Activated CD4-positive, alpha-beta memory T cell treated with anti-CD3 and anti-CD28 coated beads for 36 hours (primary cell): Measurements from ENCODE around the gene PPFIA3. TPM values are rescaled to one million over a fixed set of nuclear protein-coding genes. Genes with fewer than 3 reads are reported as not detected.
"Not testable (repeated sequence)": the region's sequence is repeated elsewhere in the genome, so short reads cannot be mapped to it uniquely, and the experiment has no call there.

Experiments used
- CTCF ChIA-PET: fragments of 350-600 bp; sonication (Branson Sonifier 250); formaldehyde crosslinking; loops from one replicate; lab custom pipeline; 2021; ENCODE audit warnings: antibody characterized with exemption, inconsistent platforms; lab: Charles Lee
- POLR2A ChIA-PET: fragments of 350-600 bp; sonication (Branson Sonifier 250); formaldehyde crosslinking; loops from one replicate; lab custom pipeline; 2021; ENCODE audit warnings: antibody characterized with exemption; lab: Charles Lee
- DNase-seq: peaks from one replicate; pipeline ENCODE4 v3.0.0-alpha.2; 2020
- H3K27ac Mint-ChIP-seq: one replicate; pipeline ENCODE4 v1.8.0; 2021; ENCODE audit warnings: mixed read lengths
- H3K27me3 Mint-ChIP-seq: one replicate; pipeline ENCODE4 v1.8.0; 2021; ENCODE audit warnings: mixed read lengths
- H3K36me3 Mint-ChIP-seq: one replicate; pipeline ENCODE4 v1.8.0; 2021; ENCODE audit warnings: mixed read lengths
- H3K4me1 Mint-ChIP-seq: one replicate; pipeline ENCODE4 v1.8.0; 2021; ENCODE audit warnings: low read depth, mixed read lengths
- H3K4me3 Mint-ChIP-seq: one replicate; pipeline ENCODE4 v1.8.0; 2021; ENCODE audit warnings: mild to moderate bottlenecking, mixed read lengths
- H3K9me3 Mint-ChIP-seq: one replicate; pipeline ENCODE4 v1.8.0; 2021; ENCODE audit warnings: mixed read lengths
- intact Hi-C: fragments of 100-400 bp; cut with micrococcal nuclease; formaldehyde crosslinking; loops from one replicate; pipeline ENCODE4 v1.15.1; 2023
- total RNA-seq, 2 experiments: library from RNA; stranded (reverse); gene quantifications; one replicate each; pipeline ENCODE4 v1.2.3, GENCODE V29; 2021

Gene PPFIA3
- total RNA-seq, 2 experiments from 2014 or later = 3.5 to 5.0 TPM

- CTCF ChIA-PET = interaction anchor here (5.6 kb wide), 1 partner anchor 11 kb away, joined by 48 read pairs; no protein-coding TSS in a partner anchor
- H3K36me3 Mint-ChIP-seq = no peaks in the 10 kb centered on the region
- no peak overlapping the region for H3K27ac Mint-ChIP-seq
- no peak for DNase-seq
- POLR2A ChIA-PET = no interaction called here
- H3K27me3 Mint-ChIP-seq = peaks cover 7% of the 10 kb centered on the region
- peaks cover 34% of the 10 kb centered on the region for H3K4me1 Mint-ChIP-seq
- peak overlapping the region; percentile 43 for H3K4me3 Mint-ChIP-seq
- intact Hi-C loops = no loop called here
- no peaks in the 10 kb centered on the region for H3K9me3 Mint-ChIP-seq
These were observed 2.8 kb upstream of the PPFIA3 start for GRCh38 chr19:49116544-49116943.

DNA sequence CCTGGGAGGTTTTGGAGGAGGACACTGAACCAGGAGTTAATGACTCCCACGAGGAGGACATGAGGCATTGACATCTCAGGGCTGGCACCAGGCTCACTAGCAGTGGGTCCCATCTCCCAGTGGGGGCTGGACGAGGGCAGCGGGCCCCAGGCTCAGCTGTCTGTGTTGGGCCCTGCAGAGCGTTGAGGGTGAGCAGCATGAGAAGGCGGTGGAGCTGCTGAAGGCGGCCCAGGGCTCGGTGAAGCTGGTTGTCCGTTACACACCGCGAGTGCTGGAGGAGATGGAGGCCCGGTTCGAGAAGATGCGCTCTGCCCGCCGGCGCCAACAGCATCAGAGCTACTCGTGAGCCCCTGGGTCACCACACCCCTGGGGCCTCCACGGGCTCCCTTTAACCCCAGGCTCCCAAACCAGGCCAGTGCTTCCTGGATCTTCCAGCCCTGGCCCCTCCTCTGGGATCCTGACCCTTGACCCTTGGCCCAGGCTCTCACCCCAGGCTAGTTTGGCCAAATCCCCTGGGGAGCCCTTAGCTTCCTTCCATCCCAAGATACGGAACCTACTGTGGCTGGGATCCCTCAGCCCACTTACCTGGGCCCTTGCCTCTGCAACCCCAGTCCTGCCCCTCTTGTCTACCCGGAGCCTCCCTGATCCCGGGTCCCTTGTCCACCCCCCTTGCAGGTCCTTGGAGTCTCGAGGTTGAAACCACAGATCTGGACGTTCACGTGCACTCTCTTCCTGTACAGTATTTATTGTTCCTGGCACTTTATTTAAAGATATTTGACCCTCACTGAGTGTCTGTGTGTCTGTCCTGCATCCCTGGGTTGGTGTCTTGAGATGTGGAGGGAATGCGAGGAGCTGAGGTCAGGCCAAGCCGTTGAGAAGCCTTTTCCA, 1.4 kb upstream of the PPFIA3 start:
- Mint-ChIP-seq H3K27ac (peak overlapping the region; percentile 84), H3K27me3 (peaks cover 7% of the 10 kb centered on the region), H3K4me1 (peaks cover 34% of the 10 kb centered on the region), H3K9me3 (no peaks in the 10 kb centered on the region), H3K4me3 (peak overlapping the region; percentile 81), H3K36me3 (no peaks in the 10 kb centered on the region)
- POLR2A ChIA-PET = no interaction called here
- intact Hi-C loops = loop anchor here (2.0 kb wide), 1 partner anchor 31 kb away; no protein-coding TSS in a partner anchor
- CTCF ChIA-PET = interaction anchor here (0.6 to 5.6 kb wide), 8 partner anchors 10 to 121 kb away, joined by 3 to 48 read pairs (median 4); no protein-coding TSS in a partner anchor
- no peak for DNase-seq

- Mint-ChIP-seq H3K27me3 (peaks cover 7% of the 10 kb centered on the region), H3K36me3 (no peaks in the 10 kb centered on the region), H3K9me3 (no peaks in the 10 kb centered on the region), H3K27ac (peak within 1 kb of the TSS; percentile 84), H3K4me3 (peak within 1 kb of the TSS; percentile 81), H3K4me1 (peaks cover 28% of the 10 kb centered on the region)
- intact Hi-C loops = loop anchor here (1.0 to 2.0 kb wide), 3 partner anchors 10 to 33 kb away; partner anchors contain the start of gene SNRNP70
- peak; percentile 96 for DNase-seq
- POLR2A ChIA-PET = no interaction called here
- CTCF ChIA-PET = interaction anchor here (1.0 to 5.6 kb wide), 7 partner anchors 9 to 125 kb away, joined by 3 to 48 read pairs (median 5); partner anchors contain the start of genes GYS1 and RUVBL2
These were observed 556 bp upstream of the PPFIA3 start, which contains the start of gene C19orf73 for GRCh38 chr19:49118565-49119410. TSS of gene C19orf73 (minus strand) at chr19:49119143. CDS start at chr19:49119022, 121 bp downstream.

GRCh38 chr19:49120325-49120683, 960 bp downstream of the PPFIA3 start:
- peaks cover 7% of the 10 kb centered on the region for H3K27me3 Mint-ChIP-seq
- intact Hi-C loops = no loop called here
- POLR2A ChIA-PET = no interaction called here
- H3K4me1 Mint-ChIP-seq = peaks cover 21% of the 10 kb centered on the region
- peak overlapping the region; percentile 25 for H3K4me3 Mint-ChIP-seq
- no peak overlapping the region for H3K27ac Mint-ChIP-seq
- no peak for DNase-seq
- CTCF ChIA-PET = interaction anchor here (0.6 to 1.8 kb wide), 4 partner anchors 23 to 127 kb away, joined by 3 to 8 read pairs (median 4); partner anchors contain the start of genes GYS1 and RUVBL2
- no peaks in the 10 kb centered on the region for H3K36me3 Mint-ChIP-seq
- H3K9me3 Mint-ChIP-seq = no peaks in the 10 kb centered on the region

GRCh38 chr19:49120868-49121267, 1.5 kb downstream of the PPFIA3 start:
- H3K4me3 Mint-ChIP-seq = peak overlapping the region; percentile 25
- ChIA-PET POLR2A (no interaction called here), CTCF (interaction anchor here (0.7 to 1.8 kb wide), 3 partner anchors 9 to 128 kb away, joined by 3 to 5 read pairs (median 4); partner anchors contain the start of genes GYS1 and RUVBL2)
- no peaks in the 10 kb centered on the region for H3K9me3 Mint-ChIP-seq
- H3K4me1 Mint-ChIP-seq = peaks cover 21% of the 10 kb centered on the region
- intact Hi-C loops = no loop called here
- no peak for DNase-seq
- H3K27ac Mint-ChIP-seq = no peak overlapping the region
- peaks cover 7% of the 10 kb centered on the region for H3K27me3 Mint-ChIP-seq
- H3K36me3 Mint-ChIP-seq = no peaks in the 10 kb centered on the region

- H3K9me3 Mint-ChIP-seq, DNase-seq, H3K36me3 Mint-ChIP-seq, H3K27me3 Mint-ChIP-seq, H3K4me3 Mint-ChIP-seq, CTCF ChIA-PET, intact Hi-C loops, POLR2A ChIA-PET, H3K27ac Mint-ChIP-seq: not testable (repeated sequence)
- peaks cover 15% of the 10 kb centered on the region for H3K4me1 Mint-ChIP-seq
These were observed 2.5 kb downstream of the PPFIA3 start for GRCh38 chr19:49121841-49122240.

- H3K4me1 Mint-ChIP-seq, H3K27me3 Mint-ChIP-seq, DNase-seq, H3K36me3 Mint-ChIP-seq, H3K9me3 Mint-ChIP-seq, intact Hi-C loops, H3K27ac Mint-ChIP-seq, POLR2A ChIA-PET, H3K4me3 Mint-ChIP-seq: not testable (repeated sequence)
- CTCF ChIA-PET = interaction anchor here (2.9 kb wide), 1 partner anchor 9 kb away, joined by 13 read pairs; the partner anchor contains the start of gene LIN7B
These were observed 3.9 kb downstream of the PPFIA3 start for GRCh38 chr19:49123285-49123684.

- CTCF ChIA-PET = interaction anchor here (1.3 to 2.9 kb wide), 2 partner anchors 11 to 27 kb away, joined by 3 to 13 read pairs; partner anchors contain the start of gene LIN7B
- H3K4me3 Mint-ChIP-seq = no peak overlapping the region
- H3K4me1 Mint-ChIP-seq = peaks cover 12% of the 10 kb centered on the region
- H3K36me3 Mint-ChIP-seq = no peaks in the 10 kb centered on the region
- no peak overlapping the region for H3K27ac Mint-ChIP-seq
- peaks cover 7% of the 10 kb centered on the region for H3K27me3 Mint-ChIP-seq
- intact Hi-C loops = no loop called here
- H3K9me3 Mint-ChIP-seq = no peaks in the 10 kb centered on the region
- POLR2A ChIA-PET = interaction anchor here (0.6 kb wide), 1 partner anchor 28 kb away, joined by 3 read pairs; no protein-coding TSS in a partner anchor
- no peak for DNase-seq
These were observed 5.8 kb downstream of the PPFIA3 start for GRCh38 chr19:49125025-49125731.

- H3K27ac Mint-ChIP-seq = no peak overlapping the region
- no peak for DNase-seq
- peaks cover 10% of the 10 kb centered on the region for H3K4me1 Mint-ChIP-seq
- ChIA-PET POLR2A (no interaction called here), CTCF (no interaction called here)
- H3K27me3 Mint-ChIP-seq = no peaks in the 10 kb centered on the region
- no peaks in the 10 kb centered on the region for H3K9me3 Mint-ChIP-seq
- no peak overlapping the region for H3K4me3 Mint-ChIP-seq
- intact Hi-C loops = no loop called here
- no peaks in the 10 kb centered on the region for H3K36me3 Mint-ChIP-seq
These were observed 7.2 kb downstream of the PPFIA3 start for GRCh38 chr19:49126575-49126974.

DNA sequence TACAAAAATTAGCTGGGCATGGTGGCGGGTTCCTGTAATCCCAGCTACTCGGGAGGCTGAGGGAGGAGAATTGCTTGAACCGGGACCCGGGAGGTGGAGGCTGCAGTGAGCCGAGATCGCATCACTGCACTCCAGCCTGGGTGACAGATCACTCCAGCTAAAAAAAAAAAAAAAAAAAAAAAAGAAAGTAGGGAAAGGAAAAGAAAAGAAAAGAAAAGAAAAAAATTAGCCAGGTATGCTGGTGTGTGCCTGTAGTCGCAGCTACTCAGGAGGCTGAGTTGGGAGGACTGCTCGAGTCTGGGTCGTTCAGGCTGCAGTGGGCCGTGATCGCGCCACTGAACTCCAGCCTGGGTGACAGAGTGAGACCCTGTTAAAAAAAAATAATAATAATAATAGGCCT, 7.9 kb downstream of the PPFIA3 start:
- DNase-seq, H3K4me1 Mint-ChIP-seq, H3K27ac Mint-ChIP-seq, H3K27me3 Mint-ChIP-seq, H3K9me3 Mint-ChIP-seq, intact Hi-C loops, H3K36me3 Mint-ChIP-seq, H3K4me3 Mint-ChIP-seq: not testable (repeated sequence)
- ChIA-PET CTCF (interaction anchor here (0.9 to 2.9 kb wide), 5 partner anchors 13 to 133 kb away, joined by 3 to 15 read pairs (median 9); partner anchors contain the start of genes LIN7B and RUVBL2), POLR2A (interaction anchor here (0.6 to 1.9 kb wide), 3 partner anchors 12 to 21 kb away, joined by 3 to 5 read pairs (median 3); partner anchors contain the start of gene LIN7B)
